ENCODE data around the gene HMG20B.

HMG20B gene

GRCh38 chr19:3607303-3608078 lies 34.7 kb downstream of the HMG20B start:
- no peak for DNase-seq (ENCODE audit: low read depth in 2 of 2)

GRCh38 chr19:3608079-3608641 lies 35.4 kb downstream of the HMG20B start:
- DNase-seq (ENCODE audit: low read depth in 2 of 2), result no peak

DNA sequence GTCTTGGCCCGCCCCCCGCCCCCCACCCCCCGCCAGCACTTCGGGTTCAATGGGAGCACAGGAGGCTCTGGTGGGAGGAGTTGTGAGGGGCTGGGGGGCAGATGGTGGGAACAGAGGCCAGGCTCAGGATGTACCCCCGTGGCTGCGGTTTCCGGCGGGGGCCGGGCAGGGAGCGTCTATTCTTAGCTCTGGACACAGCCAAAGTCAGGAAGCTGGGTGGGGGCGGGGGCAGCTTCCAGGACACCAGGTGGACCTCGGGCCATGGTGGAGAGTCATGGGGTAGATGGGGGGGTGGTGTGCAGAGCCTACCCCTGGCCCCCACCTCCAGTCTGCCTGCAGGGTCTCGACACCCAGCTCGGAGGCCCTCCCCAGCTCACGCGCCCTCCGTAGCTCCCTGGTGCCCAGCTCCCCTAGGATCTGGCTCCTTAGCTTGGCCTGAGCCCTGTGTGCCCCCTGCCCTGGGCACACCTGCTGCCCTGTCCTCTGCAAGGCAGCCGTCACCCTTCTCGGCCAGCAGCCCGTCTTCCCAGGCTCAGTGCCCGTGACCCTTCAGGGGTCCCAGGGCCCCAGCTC lies 36.1 kb downstream of the HMG20B start:
- DNase-seq (ENCODE audit: low read depth in 2 of 2), result no peak

DNA sequence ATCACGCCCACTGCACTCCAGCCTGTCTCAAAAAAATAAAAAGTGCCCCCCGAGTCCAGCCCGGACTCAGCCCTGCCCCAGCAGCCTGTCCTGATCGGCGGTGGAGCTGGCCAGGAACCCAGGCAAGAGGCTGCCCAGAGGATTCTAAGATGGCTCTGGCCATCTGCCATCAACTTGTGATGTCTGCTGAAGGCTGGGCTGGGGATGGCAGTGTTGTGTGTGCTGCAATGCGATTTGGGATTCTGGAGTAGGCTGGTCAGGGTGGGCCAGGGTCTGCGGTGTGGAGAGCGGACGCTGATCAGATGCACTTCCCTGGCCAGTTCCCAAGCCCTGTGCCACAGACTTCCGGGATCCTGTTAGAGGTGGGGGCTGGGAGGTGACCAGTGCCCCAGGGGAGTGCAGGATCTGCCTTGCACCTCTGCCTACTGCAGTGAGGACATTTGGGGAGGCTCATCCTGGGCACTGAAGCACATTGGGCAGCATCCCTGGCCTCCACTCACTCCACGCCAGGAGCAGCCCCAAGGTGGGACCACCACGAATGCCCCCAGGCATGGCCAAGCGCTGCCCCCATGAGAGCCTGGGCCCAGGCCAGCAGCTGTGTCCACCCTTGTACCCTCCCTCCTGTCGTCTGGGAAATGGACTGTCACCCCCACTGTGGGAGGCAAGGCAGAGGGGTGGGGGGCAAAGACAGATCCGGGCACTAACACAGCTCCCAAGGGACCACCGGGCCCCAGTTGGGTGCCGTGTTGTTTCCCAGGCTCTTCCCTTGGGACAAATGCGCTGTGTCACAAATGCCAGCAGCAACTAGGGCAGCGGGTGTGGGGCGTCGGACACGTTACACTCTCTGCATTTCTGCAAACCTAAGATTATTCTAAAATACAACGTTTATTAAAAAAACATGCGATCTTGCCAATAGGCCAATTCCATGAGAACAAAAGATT lies 37.3 kb downstream of the HMG20B start:
- DNase-seq (ENCODE audit: low read depth in 2 of 2), result no peak

- no peak for DNase-seq (ENCODE audit: low read depth in 2 of 2)
Observed at GRCh38 chr19:3610745-3611717, 38.3 kb downstream of the HMG20B start.

- no peak for DNase-seq (ENCODE audit: low read depth in 2 of 2)
Observed at GRCh38 chr19:3611841-3612240, 39.1 kb downstream of the HMG20B start.

GRCh38 chr19:3612330-3612729 lies 39.6 kb downstream of the HMG20B start:
- DNase-seq (ENCODE audit: low read depth in 2 of 2), result no peak

- no peak for DNase-seq (ENCODE audit: low read depth in 2 of 2)
Observed at GRCh38 chr19:3612901-3613741, 40.4 kb downstream of the HMG20B start.

DNA sequence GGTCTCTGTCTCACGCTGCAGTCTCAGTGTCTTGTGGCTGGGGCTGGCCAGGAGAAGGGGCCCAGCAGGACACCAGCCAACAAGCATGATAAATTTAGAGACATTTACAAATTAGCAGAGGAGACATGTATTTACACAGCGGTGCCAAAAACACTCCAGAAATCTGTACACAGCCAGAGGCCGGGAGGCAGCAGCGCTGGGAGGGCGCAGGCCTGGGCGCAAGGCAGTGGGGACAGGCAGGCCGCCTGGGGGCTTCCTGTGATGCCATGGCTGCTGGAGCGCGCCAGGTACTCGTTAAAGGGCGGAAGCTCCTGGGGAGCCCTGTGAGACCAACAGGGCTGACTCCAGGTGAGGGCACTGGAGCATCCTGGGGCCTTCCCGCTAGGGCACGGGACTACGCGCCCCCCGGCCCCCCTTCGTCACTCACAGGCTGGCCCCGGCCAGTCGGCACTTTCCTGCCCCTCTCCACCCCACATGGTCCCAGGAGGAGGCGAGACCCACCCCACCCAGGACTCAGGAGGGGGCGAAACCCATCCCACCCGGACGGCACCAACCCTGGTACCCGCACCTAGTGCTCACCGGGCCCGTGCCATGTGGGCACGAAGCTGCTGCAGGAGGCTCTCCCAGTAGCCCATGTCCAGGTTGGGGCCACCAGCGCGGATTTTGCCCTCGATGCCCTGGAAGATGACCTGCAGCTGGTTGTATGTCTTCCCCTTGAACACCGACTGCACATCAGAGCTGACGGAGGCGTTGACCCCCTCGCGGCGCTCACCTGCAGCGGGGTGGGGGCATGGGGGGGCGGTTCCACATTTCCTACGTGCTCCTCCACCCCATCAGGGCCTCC lies 41.3 kb downstream of the HMG20B start:
- DNase-seq (ENCODE audit: low read depth in 2 of 2), result no peak

- DNase-seq (ENCODE audit: low read depth in 2 of 2), result no peak
Observed at GRCh38 chr19:3614858-3615505, 42.2 kb downstream of the HMG20B start.

- no peak for DNase-seq (ENCODE audit: low read depth in 2 of 2)
Observed at GRCh38 chr19:3615524-3616135, 42.9 kb downstream of the HMG20B start.

GRCh38 chr19:3617463-3617862 lies 44.7 kb downstream of the HMG20B start:
- DNase-seq (ENCODE audit: low read depth in 2 of 2), result no peak

GRCh38 chr19:3618144-3618810 lies 45.5 kb downstream of the HMG20B start:
- DNase-seq (ENCODE audit: low read depth in 2 of 2), result peak in 1 of 2 donors; percentile 22

- no peak for DNase-seq (ENCODE audit: low read depth in 2 of 2)
Observed at GRCh38 chr19:3618811-3619630, 46.3 kb downstream of the HMG20B start.

DNA sequence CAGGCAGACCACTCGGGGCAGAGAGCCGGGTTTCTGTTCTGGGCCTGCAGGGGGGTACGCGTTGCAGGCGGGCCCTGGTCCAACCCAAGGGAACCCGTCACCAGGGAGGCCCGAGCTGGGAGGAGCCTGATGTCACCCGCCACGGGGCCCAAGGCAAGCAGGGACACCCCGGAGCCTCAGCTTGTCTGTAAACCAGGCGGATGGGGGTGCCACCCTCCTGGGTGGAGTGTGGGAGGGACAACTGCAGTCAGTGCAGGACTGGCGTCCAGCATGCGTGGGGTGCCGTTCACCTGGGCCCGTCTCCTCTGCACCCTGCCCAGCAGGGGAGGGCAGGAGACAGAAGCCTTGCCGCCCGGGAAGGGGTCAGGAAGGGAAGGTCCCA lies 46.9 kb downstream of the HMG20B start:
- no peak for DNase-seq (ENCODE audit: low read depth in 2 of 2)

- DNase-seq (ENCODE audit: low read depth in 2 of 2), result no peak
Observed at GRCh38 chr19:3620145-3620816, 47.5 kb downstream of the HMG20B start.

Data from stimulated activated CD8-positive, alpha-beta memory T cell treated with anti-CD3 and anti-CD28 coated beads, Interleukin-15, amount 100 ng/mL, for 4 hours (primary cell).